Frontal cortex (tissue), 4 donors: Measurements from ENCODE around the gene OLIG1. TPM values are rescaled to one million over a fixed set of nuclear protein-coding genes. Genes with fewer than 3 reads are reported as not detected.

ENCODE experiments used
- DNase-seq, 2 donors: peaks; one replicate each; pipeline ENCODE4 v3.0.0; 2012; ENCODE audit warnings: low spot score in 2 of 2
- FAIRE-seq: peaks from 2 replicates; lab custom pipeline; 2012; peaks lifted over from hg19 to GRCh38; lab: Jason Lieb, UNC
- total RNA-seq: library from RNA; depleted of rRNA; stranded (reverse); fragments of >200 nt; gene quantifications from one replicate; pipeline ENCODE4 v1.2.3, GENCODE V29; 2014
- donor health status: control.
- donor health status: control.
- donor health status: control.

Gene OLIG1
- total RNA-seq, 1 donor from 2014 or later = 6.1 TPM

DNA sequence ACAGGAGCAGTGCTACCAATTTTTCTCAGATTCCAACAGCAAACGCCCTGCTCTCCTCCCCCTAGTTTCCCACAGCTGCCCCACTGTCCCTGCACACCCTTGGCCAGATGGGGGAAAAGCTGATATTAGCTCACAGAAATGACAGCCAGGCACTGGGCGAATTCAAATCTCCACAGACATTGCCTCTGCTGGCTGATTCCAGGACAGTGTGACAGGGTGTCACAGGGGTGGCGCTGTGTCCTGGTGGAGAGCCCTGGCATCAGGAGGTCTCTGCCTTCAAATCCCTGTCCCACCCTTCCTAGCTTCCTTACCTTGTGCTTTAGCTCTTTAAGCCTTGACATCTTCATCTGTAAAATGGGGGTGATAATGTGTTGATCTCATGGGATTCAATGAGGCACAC is 10.4 kb downstream of the OLIG1 start:
- DNase-seq (no peak), FAIRE-seq (no peak)

DNA sequence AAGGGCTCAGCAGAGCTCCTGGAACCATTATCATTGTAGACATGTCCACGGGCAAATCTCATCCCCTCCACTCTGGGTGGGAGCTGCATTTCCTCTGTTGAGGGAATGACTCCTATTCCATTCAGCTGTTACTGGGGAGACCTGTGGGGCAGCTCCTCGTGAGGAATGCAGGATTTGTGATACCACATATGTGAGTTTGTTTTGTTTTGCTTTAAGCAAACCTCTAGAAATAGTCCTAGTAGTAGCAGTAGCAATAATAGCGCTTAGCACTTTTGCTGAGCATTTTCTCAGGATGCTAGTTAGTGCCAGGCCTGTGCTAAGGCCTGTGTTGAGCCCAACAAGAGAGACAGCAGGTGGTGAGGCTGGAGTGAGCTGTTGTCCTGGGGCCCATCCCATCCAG is 10.8 kb downstream of the OLIG1 start:
- DNase-seq (no peak), FAIRE-seq (no peak)

DNA sequence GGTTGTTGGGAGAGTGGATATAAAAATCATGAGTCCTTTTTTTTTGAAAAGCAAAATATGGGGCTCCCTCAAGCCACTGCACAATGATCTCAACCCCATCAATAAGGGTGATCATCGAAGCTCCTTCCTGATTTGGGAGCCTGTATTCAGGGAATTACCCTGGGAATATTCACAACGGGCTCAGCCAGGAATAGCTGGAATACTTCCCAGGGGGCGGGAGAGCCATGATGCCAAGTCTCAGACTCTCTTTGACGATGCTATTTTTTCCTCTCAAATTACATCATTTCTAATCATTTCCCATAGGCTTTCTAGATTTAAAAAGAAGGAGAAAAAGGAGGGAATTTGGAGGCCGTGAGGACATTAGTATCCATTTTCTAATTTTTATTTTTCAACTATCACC is 18.4 kb downstream of the OLIG1 start:
- FAIRE-seq = no peak
- DNase-seq = no peak

DNA sequence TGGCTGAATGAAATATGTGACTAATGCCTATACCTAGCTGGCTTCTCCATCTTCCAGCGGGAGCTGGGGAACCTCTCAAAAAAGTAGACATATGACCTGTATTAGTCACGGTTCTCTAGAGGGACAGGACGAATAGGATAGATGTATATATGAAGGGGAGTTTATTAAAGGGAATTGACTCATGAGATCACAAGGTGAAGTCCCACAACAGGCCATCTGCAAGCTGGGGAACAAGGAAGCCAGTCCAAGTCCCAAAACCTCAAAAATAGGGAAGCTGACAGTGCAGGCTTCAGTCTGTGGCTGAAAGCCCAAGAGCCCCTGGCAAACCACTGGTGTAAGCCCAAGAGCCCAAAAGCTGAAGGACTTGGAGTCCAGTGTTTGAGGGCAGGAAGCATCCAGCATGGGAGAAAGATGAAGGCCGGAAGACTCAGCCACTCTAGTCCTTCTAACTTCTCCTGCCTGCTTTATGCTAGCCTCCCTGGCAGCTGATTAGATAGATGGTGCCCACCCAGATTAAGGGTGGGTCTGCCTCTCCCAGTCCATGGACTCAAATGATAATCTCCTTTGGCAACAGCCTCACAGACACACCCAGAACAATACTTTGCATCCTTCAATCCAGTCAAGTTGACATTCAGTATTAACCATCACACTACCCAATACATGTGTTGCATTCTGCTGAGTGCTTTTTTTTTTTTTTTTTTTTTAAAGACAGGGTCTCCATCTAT is 19.6 kb downstream of the OLIG1 start:
- DNase-seq = no peak
- FAIRE-seq = no peak

DNA sequence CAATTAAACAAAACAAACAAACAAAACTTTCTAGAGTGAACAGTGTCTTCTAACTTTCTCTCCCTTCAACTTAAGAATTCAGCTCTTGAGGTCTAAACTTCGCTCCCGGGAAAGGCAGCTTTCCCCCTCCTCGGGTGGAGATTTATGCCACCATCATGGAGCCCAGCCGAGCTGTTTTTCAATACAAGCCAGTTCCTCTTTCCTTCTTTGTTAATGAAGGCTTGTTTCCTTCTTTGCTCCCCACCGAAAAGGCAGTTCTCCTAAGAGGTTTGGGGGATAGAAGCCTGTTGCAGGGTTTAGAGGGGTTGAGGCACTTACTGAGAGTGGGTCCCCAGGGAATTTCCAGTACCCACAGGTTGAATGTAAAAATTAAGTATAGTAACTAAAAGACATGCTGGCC is 26.5 kb downstream of the OLIG1 start:
- DNase-seq = no peak

DNA sequence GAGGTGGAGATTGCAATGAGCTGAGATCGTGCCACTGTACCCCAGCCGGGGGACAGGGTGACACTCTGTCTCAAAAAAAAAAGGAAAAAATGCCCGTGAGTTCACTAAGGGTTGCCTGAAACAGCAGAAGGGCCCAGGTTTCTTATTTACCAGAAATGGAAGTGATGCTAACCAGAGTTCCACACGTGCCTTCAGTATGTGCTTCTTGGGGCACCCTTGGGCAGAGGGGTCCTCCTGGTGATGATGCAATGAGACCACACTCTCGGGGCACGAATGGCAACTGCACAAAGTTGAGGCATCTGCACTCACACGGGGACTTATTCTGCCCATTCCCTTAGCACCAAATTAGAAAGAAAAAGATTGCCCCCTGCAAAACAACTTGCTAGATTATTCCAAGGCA is 29.2 kb downstream of the OLIG1 start:
- FAIRE-seq = no peak
- no peak for DNase-seq

More for the DNA sequence above, 26.5 kb downstream of the OLIG1 start:
- FAIRE-seq = no peak

DNA sequence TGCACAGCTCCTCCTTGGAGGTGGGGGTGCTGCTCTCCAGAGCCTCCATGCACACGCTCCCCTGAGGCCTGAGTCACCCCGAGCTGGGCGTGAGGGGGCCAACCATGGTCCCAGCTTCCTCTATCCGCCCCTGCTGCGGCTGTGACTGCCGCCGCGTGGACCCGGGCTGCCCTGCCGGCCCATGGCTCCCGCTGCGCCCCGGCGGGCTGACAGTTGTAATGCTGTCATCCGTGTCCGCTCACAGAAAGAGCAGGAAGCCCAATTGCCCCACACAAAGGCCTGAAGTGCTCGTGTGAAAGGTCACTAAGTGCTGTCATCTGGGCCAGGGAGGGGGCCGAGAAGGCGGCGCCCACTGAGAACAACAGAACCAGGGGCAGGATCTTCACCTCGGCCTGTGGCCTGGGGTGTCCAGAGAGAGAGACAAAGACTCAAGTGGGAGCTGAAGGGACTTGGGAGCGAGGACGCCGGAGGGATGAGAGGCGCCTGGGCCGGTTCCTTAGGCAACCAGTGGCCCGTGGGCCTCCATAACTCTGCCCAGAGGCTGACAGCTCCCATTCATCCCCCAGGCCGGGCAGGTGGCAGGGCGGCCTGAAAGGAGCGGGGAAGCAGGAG is 31.5 kb downstream of the OLIG1 start:
- no peak for DNase-seq
- no peak for FAIRE-seq

DNA sequence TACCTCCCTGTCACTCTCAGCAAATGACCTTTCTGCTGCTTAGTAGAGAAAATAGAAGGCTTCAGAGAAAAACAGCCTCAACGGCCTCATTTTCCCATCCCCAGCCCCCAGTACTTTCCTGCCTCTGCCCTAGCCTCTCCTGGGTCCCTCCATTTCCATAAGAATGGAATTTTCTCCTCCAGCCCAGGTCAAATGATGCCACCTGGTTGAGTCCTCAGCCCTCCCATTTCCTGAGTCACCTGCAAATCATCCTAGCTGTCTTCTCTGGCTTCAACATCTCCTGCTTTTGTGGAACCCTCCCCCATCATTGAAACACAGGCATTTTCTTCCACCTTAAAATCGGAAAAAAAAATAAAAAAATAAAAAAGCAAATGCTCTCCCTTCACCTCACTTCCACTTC is 35.1 kb downstream of the OLIG1 start:
- FAIRE-seq = no peak
- DNase-seq = no peak

DNA sequence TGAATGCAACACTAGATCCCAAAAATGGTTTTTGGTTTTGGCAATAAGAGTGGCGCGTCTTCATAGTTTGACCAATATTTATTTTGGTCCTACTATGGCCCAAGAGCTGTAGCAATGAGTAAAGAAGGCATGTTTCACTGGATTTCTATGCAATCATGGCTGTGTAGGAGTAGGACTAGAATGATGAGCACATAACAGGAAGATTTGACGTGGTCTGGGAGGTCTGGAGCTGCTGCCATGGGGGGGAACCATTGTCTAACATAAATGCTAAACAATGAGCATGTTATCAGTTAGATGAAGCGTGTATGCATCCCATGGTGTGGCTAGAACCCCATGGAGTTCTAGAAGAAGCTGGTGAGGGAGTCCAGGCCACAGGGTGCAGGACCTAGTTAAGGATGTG is 38.3 kb downstream of the OLIG1 start:
- no peak for FAIRE-seq

DNA sequence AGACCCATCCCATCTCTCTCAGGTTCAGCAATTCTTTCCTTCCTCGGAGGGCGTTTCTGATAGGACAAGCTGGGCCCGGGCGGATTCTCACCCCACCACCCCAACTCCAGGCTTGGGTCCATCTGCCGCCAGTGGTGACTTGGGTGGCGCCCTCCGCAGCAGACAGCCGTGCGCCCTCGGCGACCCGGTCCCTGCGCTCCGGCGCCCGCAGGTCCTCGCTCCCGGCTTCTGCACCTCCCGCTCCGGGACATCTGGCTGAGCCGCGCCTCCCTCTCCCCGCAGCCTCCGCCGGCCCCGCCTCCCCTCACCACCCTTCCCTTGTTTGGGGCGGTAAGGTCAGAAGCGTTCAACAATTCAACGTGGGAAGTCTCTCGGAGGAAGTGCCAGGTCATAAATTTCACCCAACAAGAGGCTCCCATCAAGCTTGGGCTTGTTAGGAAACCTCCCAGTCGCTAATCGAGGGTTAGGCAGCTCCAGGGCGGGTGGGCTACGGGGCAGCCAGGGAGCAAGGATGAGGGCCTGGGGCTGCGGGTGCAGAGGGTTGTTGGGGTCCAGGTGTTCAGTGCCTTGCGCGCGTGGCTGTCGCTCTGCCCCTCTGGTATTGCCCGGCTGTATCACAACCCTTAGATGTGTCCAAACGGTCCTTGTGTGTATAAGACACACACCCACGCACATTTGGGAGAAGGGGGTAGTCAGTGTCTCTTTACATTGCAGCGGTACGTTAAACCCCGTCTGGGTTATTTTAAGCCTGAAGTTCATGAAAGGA is 39.8 kb downstream of the OLIG1 start:
- FAIRE-seq (no peak), DNase-seq (peak in 1 of 2 donors; percentile 14)

More for the DNA sequence above, 38.3 kb downstream of the OLIG1 start:
- no peak for DNase-seq

DNA sequence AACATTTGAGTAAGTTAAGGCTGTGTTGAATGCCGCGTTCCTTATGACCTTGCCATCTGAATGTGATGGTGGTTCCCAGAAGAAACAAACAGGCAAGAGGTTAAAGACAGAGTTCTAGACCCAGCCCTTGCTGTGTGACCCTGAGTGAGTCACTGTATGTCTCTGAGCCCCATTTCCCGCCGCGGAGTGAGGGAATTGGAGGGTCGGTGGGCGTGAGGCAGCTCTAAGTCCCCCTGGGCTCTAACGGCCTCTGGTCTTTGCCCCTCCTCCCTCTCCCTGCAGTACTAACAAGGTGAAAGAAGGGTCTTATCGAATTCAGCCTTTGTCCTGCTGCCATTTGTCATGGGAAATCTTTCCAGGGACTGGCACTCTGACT is 40.4 kb downstream of the OLIG1 start:
- no peak for DNase-seq

DNA sequence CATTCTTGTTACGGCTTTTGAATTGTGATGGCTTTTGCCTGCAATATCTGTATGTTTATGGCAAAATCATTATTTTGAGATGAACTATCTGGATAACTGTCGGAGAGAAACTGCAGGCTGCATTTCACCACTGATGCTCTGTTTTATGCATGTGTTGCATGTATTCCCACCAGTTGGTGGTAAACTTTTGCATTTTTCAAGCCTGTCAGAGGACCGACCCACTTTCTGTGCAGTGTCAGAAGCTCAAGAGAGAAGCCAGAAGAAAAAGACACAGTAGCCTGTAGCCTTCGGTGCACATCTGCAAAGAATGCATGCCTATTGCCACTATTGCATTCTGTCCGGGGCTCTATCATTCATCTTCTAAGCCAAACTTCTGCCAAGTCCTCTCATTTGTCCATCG is 41.6 kb downstream of the OLIG1 start:
- FAIRE-seq (no peak), DNase-seq (no peak)

More for the DNA sequence above, 40.4 kb downstream of the OLIG1 start:
- FAIRE-seq = no peak

DNA sequence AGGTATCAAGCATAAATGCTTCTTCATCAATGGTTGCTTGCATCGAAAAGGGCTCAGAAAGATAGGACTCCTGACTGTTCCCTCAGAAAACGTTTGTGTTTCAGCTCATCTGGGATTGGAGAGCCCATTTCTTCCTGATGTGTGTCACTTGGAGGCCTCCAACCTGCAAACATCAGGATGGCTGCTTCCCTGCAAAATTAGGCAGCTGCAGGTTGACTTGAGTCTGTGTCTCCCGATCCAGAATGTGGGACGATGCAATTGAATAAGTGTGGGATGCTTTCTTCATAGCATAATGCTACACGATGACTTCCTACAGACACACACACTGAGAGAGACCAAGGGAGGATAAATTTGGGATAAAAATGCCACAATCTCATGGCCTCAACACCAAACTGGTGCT is 42.2 kb downstream of the OLIG1 start:
- DNase-seq (no peak), FAIRE-seq (no peak)

DNA sequence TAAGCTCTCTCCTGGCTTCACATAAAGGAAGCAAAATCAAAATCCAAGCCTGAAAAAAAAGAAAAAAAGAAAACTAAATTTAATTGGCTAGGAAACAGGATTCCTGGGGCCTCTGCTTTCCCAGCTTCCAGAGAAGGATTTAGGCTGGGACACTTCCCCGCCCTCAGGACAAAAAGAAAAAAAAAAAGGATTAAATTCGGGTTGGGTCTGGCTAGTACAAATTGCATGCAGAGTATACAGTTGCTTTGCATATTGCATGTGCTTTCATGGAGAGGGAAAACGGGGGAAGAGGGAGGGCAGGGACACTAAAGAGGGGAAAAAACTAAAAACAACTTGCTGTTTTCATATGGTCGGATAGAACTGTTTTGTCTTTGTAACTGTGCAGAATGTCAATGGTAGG is 42.7 kb downstream of the OLIG1 start:
- DNase-seq (no peak), FAIRE-seq (no peak)

DNA sequence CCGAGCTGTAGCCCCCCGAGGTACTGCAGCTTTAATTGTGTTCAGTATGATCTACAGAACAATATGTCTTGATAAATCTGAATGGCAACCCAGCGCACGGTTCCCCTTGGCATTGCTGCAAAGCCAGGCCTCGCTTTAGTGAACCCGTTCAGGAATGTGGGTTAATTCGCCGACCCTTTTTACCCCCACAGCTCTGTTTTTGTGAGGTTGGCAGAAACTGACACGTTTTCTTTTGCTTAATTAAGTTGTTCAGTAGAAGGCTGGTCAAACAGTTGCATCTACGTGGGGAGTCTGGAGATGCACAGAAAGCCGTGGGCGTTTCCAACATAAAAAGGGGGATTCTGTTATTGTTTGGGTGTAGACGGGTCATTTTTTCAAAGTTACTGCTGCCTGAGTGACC is 43.2 kb downstream of the OLIG1 start:
- no peak for FAIRE-seq
- DNase-seq = no peak

DNA sequence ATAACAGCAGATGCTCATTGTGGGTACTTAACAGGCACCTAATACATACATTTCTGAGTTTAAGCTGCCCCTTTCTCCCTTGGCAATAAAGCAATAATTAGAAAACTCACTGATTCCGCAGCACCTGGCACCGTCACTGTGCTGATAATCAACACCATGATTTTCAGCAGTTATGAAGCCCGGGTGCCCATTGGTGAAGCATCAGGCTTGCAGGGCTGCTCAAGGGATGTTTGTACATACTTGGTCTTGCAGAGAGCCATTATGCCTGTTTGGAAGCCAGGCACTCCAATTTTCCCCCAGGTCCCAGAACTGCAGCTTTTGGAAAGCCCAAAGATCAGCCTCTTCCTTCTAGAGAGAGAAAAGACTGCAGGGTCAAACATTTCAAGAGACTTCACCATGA is 44.3 kb downstream of the OLIG1 start:
- DNase-seq = no peak
- FAIRE-seq = no peak

DNA sequence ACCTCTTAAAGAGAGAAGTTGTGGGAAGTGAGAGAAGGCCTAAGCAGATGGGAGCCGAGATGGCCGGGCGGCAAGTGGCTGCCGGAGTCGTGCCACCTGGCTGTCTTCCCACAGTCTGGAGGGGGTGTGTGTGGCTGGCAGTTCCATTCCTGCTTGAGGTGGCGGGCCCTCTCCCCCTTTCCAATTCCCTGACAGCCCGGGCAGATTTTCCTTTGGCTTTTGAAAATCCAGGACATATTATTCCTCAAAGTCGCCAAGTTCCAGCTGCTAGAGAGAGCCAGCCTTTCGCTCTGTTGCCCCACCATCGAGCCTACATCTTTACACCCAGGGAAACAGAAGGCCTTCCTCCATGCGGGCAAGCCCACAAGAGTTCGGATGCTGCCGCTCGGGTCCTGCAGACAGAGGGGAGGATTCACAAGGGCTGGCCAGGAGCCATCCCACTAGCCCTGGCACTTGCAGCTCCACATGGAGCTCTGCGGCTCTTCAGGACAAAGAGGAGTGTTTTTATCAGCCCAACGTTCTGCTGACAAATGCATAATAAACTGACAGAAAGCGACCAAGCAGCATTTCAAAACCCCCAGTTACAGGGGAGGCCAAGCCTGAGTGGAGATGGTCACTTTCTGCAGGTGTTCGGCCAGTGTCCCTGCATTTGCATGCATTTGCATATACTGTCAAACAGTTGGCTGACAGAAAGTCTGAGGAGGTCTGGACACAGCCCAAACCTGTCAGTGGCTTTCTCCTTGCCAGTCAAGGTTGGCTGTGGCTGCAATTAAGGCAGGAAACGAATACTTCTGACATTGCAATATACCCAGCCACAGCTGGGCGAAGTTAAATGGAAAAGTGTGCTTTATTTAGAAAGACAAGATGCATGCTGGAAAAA is 45.9 kb downstream of the OLIG1 start:
- no peak for DNase-seq
- FAIRE-seq = no peak

DNA sequence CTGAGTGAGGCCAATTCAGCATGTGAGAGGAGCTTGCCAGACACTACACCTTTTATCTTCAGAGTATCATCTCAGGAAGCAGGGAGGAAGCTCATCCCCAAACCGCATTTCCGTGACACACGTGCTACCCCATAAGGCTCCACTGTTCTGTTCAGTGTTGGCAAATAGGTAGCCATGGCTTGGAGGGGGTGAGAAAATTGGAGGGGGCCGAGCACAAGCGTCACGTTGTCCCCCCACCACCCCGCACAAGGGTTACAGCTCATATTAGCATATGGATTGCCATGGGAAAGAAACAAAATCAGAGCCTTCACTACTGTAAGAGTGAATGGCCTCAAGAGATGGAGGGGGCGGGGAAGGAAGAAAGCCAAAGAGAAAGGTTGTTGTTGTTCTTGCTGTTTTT is 46.7 kb downstream of the OLIG1 start:
- no peak for FAIRE-seq
- DNase-seq = no peak

DNA sequence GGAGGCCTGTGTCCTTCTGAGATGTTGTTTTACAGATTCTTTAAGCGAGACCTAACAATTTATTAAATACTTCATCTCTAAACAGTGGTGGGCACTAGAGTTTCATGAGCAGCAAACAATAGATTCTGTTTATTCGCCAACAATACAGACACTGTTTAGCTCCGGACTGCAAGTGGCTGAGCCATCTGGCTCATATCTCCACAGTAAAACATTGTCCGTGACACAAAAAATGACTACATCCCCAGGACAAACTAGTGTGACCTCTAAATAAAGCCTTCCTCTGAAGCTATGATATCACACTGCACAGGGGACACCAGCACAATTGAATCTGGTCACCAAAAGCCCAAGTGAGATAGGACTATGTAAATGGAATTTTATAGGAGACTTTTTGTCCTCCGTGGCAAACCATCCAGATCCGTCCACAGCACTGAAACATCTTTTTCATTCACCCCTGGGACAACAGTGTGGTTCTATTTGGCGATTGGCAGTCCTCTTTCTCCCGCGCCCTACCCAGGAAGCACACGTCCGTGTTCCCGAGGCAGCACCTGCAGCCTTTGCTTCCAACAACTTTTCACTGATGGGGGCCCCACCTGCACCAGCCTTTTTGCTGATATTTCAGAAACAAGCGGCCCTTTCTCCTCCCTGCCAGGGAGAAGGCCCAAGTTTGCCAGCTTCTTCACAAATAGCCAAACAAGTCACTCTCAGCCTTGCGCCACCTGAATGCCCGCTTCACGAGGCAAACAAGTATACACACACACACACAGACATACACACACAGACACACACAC is 47.4 kb downstream of the OLIG1 start:
- FAIRE-seq = peak; percentile 10
- no peak for DNase-seq
